ENCODE data around the gene MTMR2.

DNA sequence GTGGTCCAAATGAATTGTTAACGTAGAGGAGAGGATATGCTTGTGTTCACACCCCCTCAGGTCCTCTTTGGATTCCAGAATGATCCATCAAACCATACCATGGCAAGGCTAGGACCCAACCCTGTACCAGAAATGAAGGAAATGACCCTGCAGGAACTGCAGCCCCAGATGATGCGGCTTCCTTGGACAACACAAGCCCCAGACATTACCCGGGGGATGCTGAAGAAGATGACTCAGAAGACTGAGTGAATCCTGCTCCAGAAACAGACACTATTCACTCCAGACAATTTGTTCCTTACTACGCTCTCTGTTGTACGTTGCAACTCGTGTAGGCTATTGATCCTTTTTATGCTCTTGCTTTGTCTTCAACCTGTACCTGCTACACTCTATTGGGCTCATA, 15.2 kb upstream of the MTMR2 start:
- TF ChIP-seq, protein P1, sequence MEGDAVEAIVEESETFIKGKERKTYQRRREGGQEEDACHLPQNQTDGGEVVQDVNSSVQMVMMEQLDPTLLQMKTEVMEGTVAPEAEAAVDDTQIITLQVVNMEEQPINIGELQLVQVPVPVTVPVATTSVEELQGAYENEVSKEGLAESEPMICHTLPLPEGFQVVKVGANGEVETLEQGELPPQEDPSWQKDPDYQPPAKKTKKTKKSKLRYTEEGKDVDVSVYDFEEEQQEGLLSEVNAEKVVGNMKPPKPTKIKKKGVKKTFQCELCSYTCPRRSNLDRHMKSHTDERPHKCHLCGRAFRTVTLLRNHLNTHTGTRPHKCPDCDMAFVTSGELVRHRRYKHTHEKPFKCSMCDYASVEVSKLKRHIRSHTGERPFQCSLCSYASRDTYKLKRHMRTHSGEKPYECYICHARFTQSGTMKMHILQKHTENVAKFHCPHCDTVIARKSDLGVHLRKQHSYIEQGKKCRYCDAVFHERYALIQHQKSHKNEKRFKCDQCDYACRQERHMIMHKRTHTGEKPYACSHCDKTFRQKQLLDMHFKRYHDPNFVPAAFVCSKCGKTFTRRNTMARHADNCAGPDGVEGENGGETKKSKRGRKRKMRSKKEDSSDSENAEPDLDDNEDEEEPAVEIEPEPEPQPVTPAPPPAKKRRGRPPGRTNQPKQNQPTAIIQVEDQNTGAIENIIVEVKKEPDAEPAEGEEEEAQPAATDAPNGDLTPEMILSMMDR (IDR thresholded peaks at IDR 0.05): no peak
- TF ChIP-seq EP300 (IDR thresholded peaks at IDR 0.05; ENCODE audit: low read depth): no peak

All from transverse colon (tissue), 3 donors.